ENCODE data around the gene CHRNE. TPM values are rescaled to one million over a fixed set of nuclear protein-coding genes. Genes with fewer than 3 reads are reported as not detected.
"Not testable (repeated sequence)": the region's sequence is repeated elsewhere in the genome, so short reads cannot be mapped to it uniquely, and the experiment has no call there.

CHRNE gene
- polyA plus RNA-seq, 4 donors: 1.4 to 2.0 (median 1.7) TPM

GRCh38 chr17:4891411-4892410 lies 11.2 kb downstream of the CHRNE start:
- no peak for DNase-seq (ENCODE audit: low read depth in 4 of 4, low spot score in 3 of 4)

GRCh38 chr17:4887581-4887980 lies 15.3 kb downstream of the CHRNE start:
- DNase-seq (ENCODE audit: low read depth in 4 of 4, low spot score in 3 of 4): no peak

DNA sequence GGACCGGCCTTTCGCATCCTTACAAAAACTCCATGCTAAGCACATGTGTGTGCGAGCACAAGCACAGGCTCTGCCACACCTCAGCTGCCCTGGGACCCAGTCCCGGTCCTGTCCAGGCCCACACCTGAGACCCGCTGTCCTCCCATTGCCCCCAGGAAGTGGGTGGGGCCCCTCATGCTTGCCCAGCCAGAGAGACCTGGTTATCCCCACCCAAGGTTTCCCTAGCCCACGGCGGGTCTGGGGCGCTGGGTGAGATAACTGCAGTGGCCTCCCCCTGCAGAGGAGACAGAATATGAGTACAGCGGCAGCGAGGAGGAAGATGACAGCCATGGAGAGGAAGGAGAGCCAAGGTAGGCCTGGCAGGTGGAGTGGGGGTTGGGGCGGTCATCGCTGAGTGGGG lies 16.1 kb downstream of the CHRNE start:
- no peak for DNase-seq (ENCODE audit: low read depth in 4 of 4, low spot score in 3 of 4)

GRCh38 chr17:4884489-4884888 lies 18.4 kb downstream of the CHRNE start:
- DNase-seq (ENCODE audit: low read depth in 4 of 4, low spot score in 3 of 4): no peak

DNA sequence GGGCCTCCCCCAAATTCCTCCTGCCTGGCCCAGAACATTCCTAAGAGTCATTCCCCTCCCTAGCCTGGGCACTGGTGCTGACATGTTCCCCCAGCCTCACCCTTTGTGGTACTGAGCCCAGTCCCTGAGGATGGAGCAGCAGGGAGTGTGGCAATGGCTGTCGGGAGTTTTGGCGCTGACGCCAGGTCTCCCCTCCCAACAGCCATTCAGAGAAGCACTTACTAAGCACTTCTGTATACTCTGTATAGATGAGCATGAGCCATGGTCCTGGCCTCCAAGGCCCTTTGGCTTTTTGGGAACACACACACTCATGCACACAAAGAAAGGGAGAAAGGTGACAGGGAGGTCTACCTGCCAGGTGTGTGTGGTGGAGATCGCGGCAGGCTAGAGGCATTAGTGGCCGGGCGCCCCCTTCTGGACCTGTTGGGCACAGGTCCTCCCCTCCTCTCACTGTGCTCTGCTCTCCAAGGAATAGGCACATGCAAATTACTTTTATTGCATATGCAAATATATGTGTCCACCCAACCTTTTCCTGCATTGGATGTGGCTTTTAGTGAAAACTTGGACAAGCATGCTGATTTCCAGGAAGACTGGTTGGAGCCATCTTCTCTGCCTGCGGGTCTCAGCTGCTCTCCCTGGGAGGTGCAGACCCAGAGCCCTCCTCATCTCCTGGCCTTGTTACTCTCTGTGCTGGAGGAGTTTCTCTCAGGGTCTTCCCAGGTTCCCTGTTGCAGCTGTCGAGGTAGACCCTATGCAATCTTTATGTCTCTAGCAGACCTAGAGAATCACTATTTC lies 20.9 kb downstream of the CHRNE start:
- DNase-seq (ENCODE audit: low read depth in 4 of 4, low spot score in 3 of 4): no peak

DNA sequence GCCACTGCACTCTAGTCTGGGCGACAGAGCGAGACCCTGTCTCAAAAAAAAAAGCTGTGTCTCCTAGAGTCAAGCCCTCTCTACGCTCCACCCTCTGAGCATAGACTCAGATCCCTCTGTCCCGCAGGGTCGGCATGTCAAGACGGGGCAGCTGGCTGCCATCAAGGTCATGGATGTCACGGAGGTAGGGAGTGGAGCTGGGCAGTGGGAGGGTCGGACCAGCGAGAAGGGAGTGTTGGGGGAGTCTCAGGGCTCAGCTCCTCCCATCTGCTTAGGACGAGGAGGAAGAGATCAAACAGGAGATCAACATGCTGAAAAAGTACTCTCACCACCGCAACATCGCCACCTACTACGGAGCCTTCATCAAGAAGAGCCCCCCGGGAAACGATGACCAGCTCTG lies 22.0 kb downstream of the CHRNE start:
- no peak for DNase-seq (ENCODE audit: low read depth in 4 of 4, low spot score in 3 of 4)

DNA sequence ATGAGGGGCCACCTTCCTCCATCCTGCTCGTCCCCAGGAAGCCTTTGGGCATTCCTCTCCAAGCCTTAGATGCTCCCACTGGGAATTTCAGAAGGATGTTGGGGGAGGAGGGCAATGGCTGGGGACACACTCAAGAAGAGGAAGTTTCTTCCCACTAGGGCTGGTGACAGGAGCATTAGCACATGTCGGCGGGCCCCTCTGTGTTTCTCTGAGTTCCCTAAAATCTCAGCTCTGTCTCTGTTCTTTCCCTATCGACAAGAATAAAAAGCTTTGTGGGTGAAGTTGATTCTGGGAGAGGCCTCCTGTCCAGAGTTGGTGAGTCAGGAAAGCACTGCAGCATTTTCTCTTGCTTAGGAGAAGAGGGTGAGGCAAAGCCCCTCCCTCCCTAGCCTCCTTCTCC lies 23.3 kb downstream of the CHRNE start:
- DNase-seq (ENCODE audit: low read depth in 4 of 4, low spot score in 3 of 4): no peak

DNA sequence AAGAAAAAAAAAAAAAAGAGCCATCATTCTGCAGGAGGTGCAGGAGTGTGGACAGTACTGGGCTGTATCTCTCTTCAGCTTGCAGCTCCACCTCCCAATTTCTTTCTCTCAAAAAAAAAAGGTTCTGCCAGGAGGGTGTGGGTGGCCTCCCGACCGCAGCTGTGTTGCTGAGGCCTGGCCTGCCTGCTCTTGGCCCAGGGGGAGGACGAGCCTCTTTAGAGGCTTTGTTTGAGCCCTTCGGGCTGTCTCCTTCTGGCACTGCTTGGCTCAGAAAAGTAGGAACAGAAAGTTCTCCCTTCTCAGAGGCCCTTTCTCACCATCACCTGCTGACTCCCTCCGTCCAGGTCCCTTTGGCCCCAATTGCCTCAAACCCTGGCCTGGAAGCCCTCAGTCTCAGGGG lies 25.8 kb downstream of the CHRNE start:
- no peak for DNase-seq (ENCODE audit: low read depth in 4 of 4, low spot score in 3 of 4)

- no peak for DNase-seq (ENCODE audit: low read depth in 4 of 4, low spot score in 3 of 4)
Measured at GRCh38 chr17:4872786-4873185, 30.1 kb downstream of the CHRNE start.

DNA sequence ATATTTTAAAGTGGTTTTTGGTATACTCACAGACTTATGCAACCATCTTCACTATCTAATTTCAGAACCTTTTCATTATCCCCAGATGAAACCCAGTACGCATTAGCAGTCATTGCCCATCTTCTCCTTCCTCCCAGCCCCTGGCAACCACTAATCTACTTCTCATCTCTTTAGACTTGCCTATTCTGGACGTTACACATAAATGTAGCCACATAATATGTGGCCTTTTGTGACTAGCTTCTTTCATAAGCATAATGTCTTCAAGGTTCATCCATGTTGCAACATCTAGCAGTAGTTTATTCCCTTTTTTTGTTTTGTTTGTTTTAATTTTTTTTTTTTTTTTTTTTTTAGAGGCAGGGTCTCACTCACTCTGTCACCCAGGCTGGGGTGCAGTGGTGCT lies 32.0 kb downstream of the CHRNE start:
- DNase-seq (ENCODE audit: low read depth in 4 of 4, low spot score in 3 of 4): no peak

DNA sequence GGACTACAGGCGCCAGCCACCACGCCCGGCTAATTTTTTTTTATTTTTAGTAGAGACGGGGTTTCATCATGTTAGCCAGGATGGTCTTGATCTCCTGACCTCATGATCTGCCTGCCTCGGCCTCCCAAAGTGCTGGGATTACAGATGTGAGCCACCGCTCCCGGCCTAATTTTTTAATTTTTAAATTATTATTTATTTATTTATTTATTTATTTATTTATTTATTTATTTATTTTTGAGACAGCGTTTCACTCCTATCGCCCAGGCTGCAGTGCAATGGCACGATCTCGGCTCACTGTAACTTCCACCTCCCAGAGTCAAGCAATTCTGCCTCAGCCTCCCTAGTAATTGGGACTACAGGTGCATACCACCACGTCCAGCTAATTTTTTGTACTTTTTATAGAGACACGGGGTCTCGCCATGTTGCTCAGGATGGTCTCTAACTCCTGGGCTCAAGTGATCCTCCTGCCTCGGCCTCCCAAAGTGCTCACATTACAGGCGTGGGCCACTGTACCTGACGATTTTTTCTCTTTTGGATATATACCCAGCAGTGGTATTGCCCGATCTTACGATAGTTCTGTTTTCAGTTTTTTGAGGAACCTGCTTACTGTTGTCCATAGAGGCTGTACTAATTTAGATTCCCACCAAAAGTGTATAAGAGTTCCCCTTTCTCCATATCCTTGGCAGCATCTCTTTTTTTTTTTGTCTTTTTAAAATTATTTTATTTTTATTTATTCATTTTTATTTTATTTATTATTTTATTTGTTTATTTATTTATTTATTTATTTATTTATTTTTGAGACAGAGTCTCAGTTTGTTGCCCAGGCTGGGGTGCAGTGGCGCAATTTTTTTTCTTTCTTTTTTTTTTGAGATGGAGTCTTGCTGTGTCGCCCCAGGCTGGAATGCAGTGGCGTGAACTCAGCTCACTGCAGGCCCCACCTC lies 33.6 kb downstream of the CHRNE start:
- not testable (repeated sequence) for DNase-seq (ENCODE audit: low read depth in 4 of 4, low spot score in 3 of 4)

DNA sequence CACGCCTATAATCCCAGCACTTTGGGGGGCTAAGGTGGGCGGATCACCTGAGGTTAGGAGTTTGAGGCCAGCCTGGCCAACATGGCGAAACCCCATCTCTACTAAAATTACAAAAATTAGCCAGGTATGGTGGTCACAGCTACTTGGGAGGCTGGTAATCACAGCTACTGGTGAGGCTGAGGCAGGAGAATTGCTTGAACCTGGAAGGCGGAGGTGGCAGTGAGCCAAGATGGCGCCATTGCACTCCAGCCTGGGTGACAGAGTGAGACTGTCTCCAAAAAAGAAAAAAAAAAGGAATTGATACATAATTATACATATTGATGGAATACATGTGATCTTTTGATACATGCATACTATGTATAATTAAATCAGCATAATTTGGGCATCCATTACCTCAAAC lies 35.4 kb downstream of the CHRNE start:
- not testable (repeated sequence) for DNase-seq (ENCODE audit: low read depth in 4 of 4, low spot score in 3 of 4)

DNA sequence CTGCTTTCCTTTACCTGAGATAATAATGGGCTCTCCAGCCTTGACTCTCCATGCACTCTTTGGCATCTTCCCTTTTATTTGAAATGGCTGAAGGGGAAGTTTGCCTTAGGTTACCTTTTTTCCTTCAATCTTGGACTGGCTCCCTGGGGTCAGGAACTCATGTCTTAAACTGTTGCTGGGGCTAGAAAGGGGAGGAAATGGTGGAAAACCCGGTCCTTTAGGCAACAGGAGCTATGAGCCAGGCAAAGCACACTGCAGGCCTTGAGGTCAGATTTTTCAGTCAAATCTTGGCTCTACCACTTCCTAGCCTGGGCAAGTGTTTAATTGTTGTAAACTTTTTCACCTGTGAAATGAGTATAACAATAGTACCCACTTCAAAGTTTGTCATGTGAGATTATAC lies 39.6 kb downstream of the CHRNE start:
- DNase-seq (ENCODE audit: low read depth in 4 of 4, low spot score in 3 of 4): no peak

- no peak for DNase-seq (ENCODE audit: low read depth in 4 of 4, low spot score in 3 of 4)
Measured at GRCh38 chr17:4862720-4863119, 40.2 kb downstream of the CHRNE start.

- DNase-seq (ENCODE audit: low read depth in 4 of 4, low spot score in 3 of 4): no peak
Measured at GRCh38 chr17:4861052-4861451, 41.8 kb downstream of the CHRNE start.

DNA sequence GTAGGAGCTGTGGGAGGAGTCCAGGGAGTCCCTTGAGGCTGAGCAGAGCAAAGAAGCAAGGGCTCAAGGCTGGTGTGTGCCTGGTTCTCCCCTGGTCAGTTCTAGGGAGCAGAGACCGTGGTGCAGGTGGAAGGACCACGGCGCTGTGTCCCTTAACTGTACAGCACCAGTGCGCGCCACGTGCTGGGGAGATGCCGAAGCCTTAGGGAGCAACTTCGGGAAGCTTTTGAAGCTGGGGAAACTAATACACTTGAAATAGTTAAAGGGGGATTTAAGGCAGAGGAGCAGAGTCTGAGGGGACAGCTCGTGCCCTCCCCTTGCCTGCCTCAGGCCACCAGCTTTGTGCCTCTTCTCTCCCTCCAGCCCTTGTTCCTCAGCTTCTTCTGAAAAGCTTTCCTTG lies 42.2 kb downstream of the CHRNE start:
- DNase-seq (ENCODE audit: low read depth in 4 of 4, low spot score in 3 of 4): no peak

DNA sequence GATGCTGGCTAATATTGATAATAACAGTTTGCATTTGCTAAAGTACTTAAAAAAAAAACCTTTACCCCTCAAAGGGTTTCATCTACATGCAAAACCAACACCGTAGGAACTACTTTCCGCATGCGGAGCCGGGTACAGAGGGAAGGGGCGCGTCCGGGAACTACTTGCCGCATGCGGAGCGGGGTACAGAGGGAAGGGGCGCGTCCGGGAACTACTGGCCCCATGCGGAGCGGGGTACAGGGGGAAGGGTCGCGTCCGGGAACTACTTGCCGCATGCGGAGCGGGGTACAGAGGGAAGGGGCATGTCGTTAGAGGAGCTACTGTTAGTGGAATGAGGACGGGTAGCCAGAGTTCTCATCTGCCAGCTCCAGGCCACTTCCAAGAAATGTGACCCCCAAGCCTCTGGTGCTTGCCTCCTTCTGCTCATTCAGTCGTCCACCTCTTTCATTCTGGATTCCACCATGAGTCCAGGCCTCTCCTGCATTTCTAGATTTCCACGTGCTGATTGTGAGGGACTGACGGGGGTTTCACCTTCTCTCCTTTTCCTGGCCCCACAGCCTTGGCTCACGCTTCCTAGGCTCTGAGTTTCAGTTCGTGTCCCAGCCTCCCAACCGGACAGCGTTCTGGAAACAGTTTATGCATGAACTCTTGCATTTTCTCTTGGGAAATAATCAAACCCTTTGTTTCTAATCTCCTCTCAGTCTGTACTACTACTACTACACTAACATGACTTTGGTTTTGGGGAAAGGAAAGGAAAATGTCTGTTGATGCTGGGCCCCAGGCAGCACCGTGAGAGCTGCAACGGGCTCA lies 42.9 kb downstream of the CHRNE start:
- no peak for DNase-seq (ENCODE audit: low read depth in 4 of 4, low spot score in 3 of 4)

DNA sequence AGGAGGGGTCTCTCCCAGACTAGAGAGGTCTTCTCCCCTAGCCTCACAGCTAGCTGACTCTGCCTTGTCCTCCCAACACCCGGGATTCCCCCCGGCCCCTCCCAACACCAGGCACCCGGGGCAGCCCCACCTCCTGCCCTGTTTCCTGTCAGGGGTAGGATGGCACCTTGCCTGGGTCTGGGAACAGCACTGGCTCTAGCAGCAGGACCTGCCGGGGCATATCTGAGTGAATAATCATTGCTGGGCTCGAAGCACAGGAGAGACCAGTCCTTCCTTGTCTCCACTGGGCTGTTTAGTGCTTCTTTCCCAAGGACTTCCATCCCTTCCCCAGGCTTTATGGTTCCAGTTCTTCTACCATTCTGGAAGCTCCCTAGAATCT lies 44.0 kb downstream of the CHRNE start:
- no peak for DNase-seq (ENCODE audit: low read depth in 4 of 4, low spot score in 3 of 4)

- no peak for DNase-seq (ENCODE audit: low read depth in 4 of 4, low spot score in 3 of 4)
Measured at GRCh38 chr17:4858068-4858881, 44.6 kb downstream of the CHRNE start.

Measured in left renal pelvis (tissue), 4 donors.